ENCODE results near the gene ATF6B.

Gene ATF6B

GRCh38 chr6:32131439-32131948, 3.4 kb upstream of the ATF6B start:
- no peak for DNase-seq (ENCODE audit: low spot score)

- no peak for DNase-seq (ENCODE audit: low spot score)
Measured at GRCh38 chr6:32129297-32130088, 1.4 kb upstream of the ATF6B start.

- DNase-seq (ENCODE audit: low spot score): no peak
Measured at GRCh38 chr6:32128751-32129296, 778 bp upstream of the ATF6B start.

- DNase-seq (ENCODE audit: low spot score): no peak
Measured at GRCh38 chr6:32127409-32127716, 683 bp downstream of the ATF6B start.

- no peak for DNase-seq (ENCODE audit: low spot score)
Measured at GRCh38 chr6:32126880-32127279, 1.2 kb downstream of the ATF6B start.

GRCh38 chr6:32123681-32124080, 4.4 kb downstream of the ATF6B start:
- DNase-seq (ENCODE audit: low spot score): no peak

- DNase-seq (ENCODE audit: low spot score): no peak
Measured at GRCh38 chr6:32120573-32121059, 7.4 kb downstream of the ATF6B start.

- peak; percentile 66 for DNase-seq (ENCODE audit: low spot score)
Measured at GRCh38 chr6:32118782-32119628, 9.0 kb downstream of the ATF6B start.

GRCh38 chr6:32117461-32117860, 10.6 kb downstream of the ATF6B start:
- DNase-seq (ENCODE audit: low spot score): no peak

GRCh38 chr6:32116674-32117073, 11.4 kb downstream of the ATF6B start:
- no peak for DNase-seq (ENCODE audit: low spot score)

- no peak for DNase-seq (ENCODE audit: low spot score)
Measured at GRCh38 chr6:32115623-32116022, 12.4 kb downstream of the ATF6B start.

GRCh38 chr6:32114796-32115195, 13.2 kb downstream of the ATF6B start:
- DNase-seq (ENCODE audit: low spot score): no peak

- DNase-seq (ENCODE audit: low spot score): no peak
Measured at GRCh38 chr6:32113386-32114352, 14.4 kb downstream of the ATF6B start.

GRCh38 chr6:32112431-32112980, 15.5 kb downstream of the ATF6B start:
- no peak for DNase-seq (ENCODE audit: low spot score)

GRCh38 chr6:32111424-32112066, 16.5 kb downstream of the ATF6B start:
- no peak for DNase-seq (ENCODE audit: low spot score)

GRCh38 chr6:32110632-32111031, 17.4 kb downstream of the ATF6B start:
- no peak for DNase-seq (ENCODE audit: low spot score)

GRCh38 chr6:32109765-32110160, 18.3 kb downstream of the ATF6B start:
- no peak for DNase-seq (ENCODE audit: low spot score)

GRCh38 chr6:32109114-32109764, 18.8 kb downstream of the ATF6B start, which contains the start of gene TNXB:
TNXB (minus strand) TSS chr6:32109338; CDS start chr6:32098198, 11,140 bp downstream.
- DNase-seq (ENCODE audit: low spot score): no peak

GRCh38 chr6:32108727-32109113, 19.3 kb downstream of the ATF6B start:
- no peak for DNase-seq (ENCODE audit: low spot score)

- DNase-seq (ENCODE audit: low spot score): no peak
Measured at GRCh38 chr6:32108094-32108627, 19.9 kb downstream of the ATF6B start.
